Measurements from ENCODE around the gene TRIM33.

TRIM33 gene

GRCh38 chr1:114384922-114385321 lies 126.1 kb downstream of the TRIM33 start:
- no peak overlapping the region for H3K9ac ChIP-seq (ENCODE audit: low read depth, low read length, poor library complexity)
- H3K9me3 ChIP-seq (replicated peaks in 1 of 2; ENCODE audit: control insufficient read depth in 2 of 2, insufficient read depth in 1 of 2, low read depth in 1 of 2, low read length in 2 of 2): no peaks in the 10 kb centered on the region
- H2BK5ac ChIP-seq (ENCODE audit: low read length): no peak overlapping the region
- H3K14ac ChIP-seq (ENCODE audit: low read length): no peak overlapping the region
- H4K91ac ChIP-seq (ENCODE audit: low read depth, low read length, poor library complexity): no peak overlapping the region
- H3K23ac ChIP-seq (ENCODE audit: low read depth, low read length, poor library complexity): no peak overlapping the region
- H2AFZ ChIP-seq (ENCODE audit: low read length): no peak overlapping the region
- no peak overlapping the region for H3K4me3 ChIP-seq (ENCODE audit: low read length in 2 of 2)
- peaks cover 0 to 5% of the 10 kb centered on the region in 2 donors for H3K36me3 ChIP-seq (replicated peaks in 1 of 2; ENCODE audit: control insufficient read depth in 2 of 2, insufficient read depth in 2 of 2, low read length in 2 of 2)
- H2AK5ac ChIP-seq (ENCODE audit: low read depth, low read length): no peak overlapping the region
- H3K4ac ChIP-seq (ENCODE audit: low read length): no peak overlapping the region
- no peaks in the 10 kb centered on the region for H3K27me3 ChIP-seq (ENCODE audit: control insufficient read depth in 3 of 3, insufficient read depth in 3 of 3, low read depth in 1 of 3, low read length in 3 of 3)
- H3K18ac ChIP-seq (ENCODE audit: low read length): no peak overlapping the region
- no peak overlapping the region for H2BK15ac ChIP-seq (ENCODE audit: low read length)
- H2BK120ac ChIP-seq (ENCODE audit: low read depth, low read length): no peak overlapping the region
- no peak overlapping the region for H4K8ac ChIP-seq (ENCODE audit: low read depth, low read length)
- WGBS, 2 donors (ENCODE audit: extremely low coverage in 2 of 2, insufficient read length in 2 of 2, insufficient replicate concordance in 1 of 2): no CpG with 5 or more reads among the region's 1 CpG
- H3K79me1 ChIP-seq (ENCODE audit: low read depth, low read length): no peaks in the 10 kb centered on the region
- no peak overlapping the region for H3K4me2 ChIP-seq (ENCODE audit: insufficient read depth, low read length, poor library complexity, severe bottlenecking)
- no peak for DNase-seq (ENCODE audit: low spot score)
- H3K4me1 ChIP-seq (ENCODE audit: control insufficient read depth in 2 of 2, insufficient read depth in 1 of 2, low read depth in 1 of 2, low read length in 2 of 2): peaks cover 0 to 2% of the 10 kb centered on the region in 2 donors
- H3K27ac ChIP-seq (replicated peaks; ENCODE audit: low read length): no peak overlapping the region
- no peak overlapping the region for H2BK12ac ChIP-seq (ENCODE audit: low read length)

- Histone ChIP-seq H3K18ac (ENCODE audit: low read length) (no peak overlapping the region), H2AK5ac (ENCODE audit: low read depth, low read length) (no peak overlapping the region), H2BK15ac (ENCODE audit: low read length) (no peak overlapping the region), H3K4me1 (ENCODE audit: control insufficient read depth in 2 of 2, insufficient read depth in 1 of 2, low read depth in 1 of 2, low read length in 2 of 2) (no peaks in the 10 kb centered on the region), H3K9me3 (replicated peaks in 1 of 2; ENCODE audit: control insufficient read depth in 2 of 2, insufficient read depth in 1 of 2, low read depth in 1 of 2, low read length in 2 of 2) (peaks cover 0 to 1% of the 10 kb centered on the region in 2 donors), H4K91ac (ENCODE audit: low read depth, low read length, poor library complexity) (no peak overlapping the region), H3K4me3 (ENCODE audit: low read length in 2 of 2) (no peak overlapping the region), H3K79me1 (ENCODE audit: low read depth, low read length) (no peaks in the 10 kb centered on the region), H3K14ac (ENCODE audit: low read length) (no peak overlapping the region), H3K23ac (ENCODE audit: low read depth, low read length, poor library complexity) (no peak overlapping the region), H2BK12ac (ENCODE audit: low read length) (no peak overlapping the region), H3K9ac (ENCODE audit: low read depth, low read length, poor library complexity) (no peak overlapping the region), H3K27ac (replicated peaks; ENCODE audit: low read length) (no peak overlapping the region), H3K4me2 (ENCODE audit: insufficient read depth, low read length, poor library complexity, severe bottlenecking) (no peak overlapping the region), H2BK120ac (ENCODE audit: low read depth, low read length) (no peak overlapping the region), H3K4ac (ENCODE audit: low read length) (no peak overlapping the region), H2AFZ (ENCODE audit: low read length) (no peak overlapping the region), H2BK5ac (ENCODE audit: low read length) (no peak overlapping the region), H3K36me3 (replicated peaks in 1 of 2; ENCODE audit: control insufficient read depth in 2 of 2, insufficient read depth in 2 of 2, low read length in 2 of 2) (no peaks in the 10 kb centered on the region), H3K27me3 (ENCODE audit: control insufficient read depth in 3 of 3, insufficient read depth in 3 of 3, low read depth in 1 of 3, low read length in 3 of 3) (no peaks in the 10 kb centered on the region), H4K8ac (ENCODE audit: low read depth, low read length) (no peak overlapping the region)
- no peak for DNase-seq (ENCODE audit: low spot score)
Measured at GRCh38 chr1:114379987-114380386, 131.0 kb downstream of the TRIM33 start.

- H4K91ac ChIP-seq (ENCODE audit: low read depth, low read length, poor library complexity): no peak overlapping the region
- H4K8ac ChIP-seq (ENCODE audit: low read depth, low read length): no peak overlapping the region
- H3K4me2 ChIP-seq (ENCODE audit: insufficient read depth, low read length, poor library complexity, severe bottlenecking): no peak overlapping the region
- no peak overlapping the region for H3K14ac ChIP-seq (ENCODE audit: low read length)
- no CpG with 5 or more reads among the region's 2 CpGs for WGBS, 2 donors (ENCODE audit: extremely low coverage in 2 of 2, insufficient read length in 2 of 2, insufficient replicate concordance in 1 of 2)
- H3K9ac ChIP-seq (ENCODE audit: low read depth, low read length, poor library complexity): no peak overlapping the region
- no peak overlapping the region for H2BK120ac ChIP-seq (ENCODE audit: low read depth, low read length)
- H2BK5ac ChIP-seq (ENCODE audit: low read length): no peak overlapping the region
- no peaks in the 10 kb centered on the region for H3K4me1 ChIP-seq (ENCODE audit: control insufficient read depth in 2 of 2, insufficient read depth in 1 of 2, low read depth in 1 of 2, low read length in 2 of 2)
- no peak overlapping the region for H3K27ac ChIP-seq (replicated peaks; ENCODE audit: low read length)
- H3K4me3 ChIP-seq (ENCODE audit: low read length in 2 of 2): no peak overlapping the region
- no peaks in the 10 kb centered on the region for H3K27me3 ChIP-seq (ENCODE audit: control insufficient read depth in 3 of 3, insufficient read depth in 3 of 3, low read depth in 1 of 3, low read length in 3 of 3)
- H2BK12ac ChIP-seq (ENCODE audit: low read length): no peak overlapping the region
- H2BK15ac ChIP-seq (ENCODE audit: low read length): no peak overlapping the region
- H3K79me1 ChIP-seq (ENCODE audit: low read depth, low read length): no peaks in the 10 kb centered on the region
- no peak for DNase-seq (ENCODE audit: low spot score)
- peaks cover 0 to 1% of the 10 kb centered on the region in 2 donors for H3K9me3 ChIP-seq (replicated peaks in 1 of 2; ENCODE audit: control insufficient read depth in 2 of 2, insufficient read depth in 1 of 2, low read depth in 1 of 2, low read length in 2 of 2)
- H3K23ac ChIP-seq (ENCODE audit: low read depth, low read length, poor library complexity): no peak overlapping the region
- H2AK5ac ChIP-seq (ENCODE audit: low read depth, low read length): no peak overlapping the region
- no peak overlapping the region for H2AFZ ChIP-seq (ENCODE audit: low read length)
- H3K4ac ChIP-seq (ENCODE audit: low read length): no peak overlapping the region
- H3K18ac ChIP-seq (ENCODE audit: low read length): no peak overlapping the region
- H3K36me3 ChIP-seq (replicated peaks in 1 of 2; ENCODE audit: control insufficient read depth in 2 of 2, insufficient read depth in 2 of 2, low read length in 2 of 2): no peaks in the 10 kb centered on the region
Measured at GRCh38 chr1:114379358-114379757, 131.6 kb downstream of the TRIM33 start.

- Histone ChIP-seq H3K27me3 (ENCODE audit: control insufficient read depth in 3 of 3, insufficient read depth in 3 of 3, low read depth in 1 of 3, low read length in 3 of 3) (no peaks in the 10 kb centered on the region), H3K4ac (ENCODE audit: low read length) (no peak overlapping the region), H3K14ac (ENCODE audit: low read length) (no peak overlapping the region), H4K8ac (ENCODE audit: low read depth, low read length) (no peak overlapping the region), H3K9me3 (replicated peaks in 1 of 2; ENCODE audit: control insufficient read depth in 2 of 2, insufficient read depth in 1 of 2, low read depth in 1 of 2, low read length in 2 of 2) (peaks cover 0 to 1% of the 10 kb centered on the region in 2 donors), H2BK12ac (ENCODE audit: low read length) (no peak overlapping the region), H3K18ac (ENCODE audit: low read length) (no peak overlapping the region), H2BK120ac (ENCODE audit: low read depth, low read length) (no peak overlapping the region), H3K4me3 (ENCODE audit: low read length in 2 of 2) (no peak overlapping the region), H3K4me2 (ENCODE audit: insufficient read depth, low read length, poor library complexity, severe bottlenecking) (no peak overlapping the region), H3K79me1 (ENCODE audit: low read depth, low read length) (no peaks in the 10 kb centered on the region), H3K27ac (replicated peaks; ENCODE audit: low read length) (no peak overlapping the region), H2AK5ac (ENCODE audit: low read depth, low read length) (no peak overlapping the region), H3K9ac (ENCODE audit: low read depth, low read length, poor library complexity) (no peak overlapping the region), H2AFZ (ENCODE audit: low read length) (no peak overlapping the region), H2BK15ac (ENCODE audit: low read length) (no peak overlapping the region), H3K23ac (ENCODE audit: low read depth, low read length, poor library complexity) (no peak overlapping the region), H3K4me1 (ENCODE audit: control insufficient read depth in 2 of 2, insufficient read depth in 1 of 2, low read depth in 1 of 2, low read length in 2 of 2) (no peaks in the 10 kb centered on the region), H3K36me3 (replicated peaks in 1 of 2; ENCODE audit: control insufficient read depth in 2 of 2, insufficient read depth in 2 of 2, low read length in 2 of 2) (no peaks in the 10 kb centered on the region), H2BK5ac (ENCODE audit: low read length) (no peak overlapping the region), H4K91ac (ENCODE audit: low read depth, low read length, poor library complexity) (no peak overlapping the region)
- no peak for DNase-seq (ENCODE audit: low spot score)
Measured at GRCh38 chr1:114377356-114377755, 133.6 kb downstream of the TRIM33 start.

Measured in neuronal stem cell (in vitro differentiated cells).